Measurements from ENCODE around the gene MAVS. TPM values are rescaled to one million over a fixed set of nuclear protein-coding genes. Genes with fewer than 3 reads are reported as not detected.

The MAVS gene
- total and polyA plus RNA-seq, 9 of the 15 experiments (the other 6 are each of a cell fraction or from before 2014, with no cell fraction given) = 1.6 to 22.0 (median 11.3) TPM

DNA sequence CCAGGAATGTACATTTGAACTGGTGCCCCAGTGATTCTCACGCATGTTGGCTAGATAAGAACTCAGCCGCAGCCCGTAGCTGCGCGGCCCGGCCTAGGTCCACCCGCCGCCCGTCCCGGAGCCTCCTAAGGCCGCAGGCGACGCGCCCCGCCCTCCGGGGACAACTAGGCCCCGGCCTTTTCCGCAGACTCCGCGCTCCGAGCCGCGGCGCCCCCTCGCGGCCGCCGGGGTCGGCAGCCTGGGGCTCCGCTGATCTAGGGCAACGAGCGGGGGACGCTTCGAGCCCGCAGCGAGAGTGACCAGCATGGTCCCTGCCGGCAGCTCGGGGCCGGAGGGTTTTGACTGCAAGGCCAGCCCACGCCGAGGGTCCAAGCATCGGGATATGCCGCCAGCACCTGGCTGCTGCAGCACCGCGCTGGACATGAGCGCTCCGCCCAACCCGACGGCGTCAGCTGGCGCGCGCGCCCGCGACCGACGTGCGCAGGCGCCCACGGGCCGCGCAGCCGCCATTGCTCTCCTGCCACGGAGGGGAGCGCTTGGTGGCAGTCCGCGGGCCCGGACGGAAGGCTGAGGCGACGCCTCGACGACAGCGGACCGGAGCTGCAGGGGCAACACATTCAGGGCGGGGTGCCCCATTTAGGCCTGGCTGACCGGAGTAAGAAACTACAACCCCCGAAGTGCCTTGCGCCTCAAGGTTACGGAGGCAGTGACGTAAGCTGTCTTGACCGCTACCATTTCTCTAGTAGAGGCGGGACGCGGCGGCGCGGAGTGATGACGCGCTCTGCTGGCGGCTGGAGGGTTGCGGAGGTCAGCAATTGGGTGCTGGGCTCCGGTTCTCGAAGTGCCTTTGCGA, 26.4 kb upstream of the MAVS start, which contains the start of gene AP5S1 (continued):
- TF ChIP-seq, protein P1, sequence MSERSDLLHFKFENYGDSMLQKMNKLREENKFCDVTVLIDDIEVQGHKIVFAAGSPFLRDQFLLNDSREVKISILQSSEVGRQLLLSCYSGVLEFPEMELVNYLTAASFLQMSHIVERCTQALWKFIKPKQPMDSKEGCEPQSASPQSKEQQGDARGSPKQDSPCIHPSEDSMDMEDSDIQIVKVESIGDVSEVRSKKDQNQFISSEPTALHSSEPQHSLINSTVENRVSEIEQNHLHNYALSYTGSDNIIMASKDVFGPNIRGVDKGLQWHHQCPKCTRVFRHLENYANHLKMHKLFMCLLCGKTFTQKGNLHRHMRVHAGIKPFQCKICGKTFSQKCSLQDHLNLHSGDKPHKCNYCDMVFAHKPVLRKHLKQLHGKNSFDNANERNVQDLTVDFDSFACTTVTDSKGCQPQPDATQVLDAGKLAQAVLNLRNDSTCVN (CRISPR knock-in tag; IDR thresholded peaks at IDR 0.05) = 0 out of 2 replicates have a peak, but pooled peaks have one; percentile 39
- TF ChIP-seq POLR2AphosphoS5 (IDR thresholded peaks at IDR 0.05; ENCODE audit: control insufficient read depth, insufficient read depth, low read depth, low read length) (peak; percentile 28), NR2F6 (CRISPR knock-in tag; IDR thresholded peaks at IDR 0.05) (no peak), SRF (CRISPR knock-in tag; IDR thresholded peaks at IDR 0.05) (0 out of 4 replicates have a peak, but pooled peaks of 1 of the 2 experiments have one; percentile 13), ZFX (CRISPR knock-in tag; IDR thresholded peaks at IDR 0.05) (peak; percentile 99), GABPA (tag; conservative IDR thresholded peaks at IDR 0.05; ENCODE audit: low read depth) (peak; percentile 64; the same call in 1 of the 2 replicates), PRMT5 (CRISPR knock-in tag; IDR thresholded peaks at IDR 0.05) (no peak), ZSCAN32 (CRISPR knock-in tag; IDR thresholded peaks at IDR 0.05) (no peak), NR2C1 (IDR thresholded peaks at IDR 0.05) (peak; percentile 93), NR2C1 (tag; IDR thresholded peaks at IDR 0.05) (peak; percentile 96), DACH1 (IDR thresholded peaks at IDR 0.05; ENCODE audit: partially characterized antibody) (peak; percentile 53), HNRNPL (IDR thresholded peaks at IDR 0.05; ENCODE audit: low read depth, low read length) (no peak), RFX5 (IDR thresholded peaks at IDR 0.05; ENCODE audit: low read depth, low read length) (no peak), HIVEP1 (CRISPR knock-in tag; IDR thresholded peaks at IDR 0.05) (no peak), ZFP36 (IDR thresholded peaks at IDR 0.05; ENCODE audit: low read depth, low read length, partially characterized antibody) (no peak), MXI1 (IDR thresholded peaks at IDR 0.05; ENCODE audit: low read depth, low read length) (no peak), ATF7 (IDR thresholded peaks at IDR 0.05) (peak; percentile 97), NFXL1 (CRISPR knock-in tag; IDR thresholded peaks at IDR 0.05) (no peak), NCOA1 (IDR thresholded peaks at IDR 0.05; ENCODE audit: low read depth) (no peak), ZKSCAN3 (CRISPR knock-in tag; IDR thresholded peaks at IDR 0.05) (no peak)
- TF ChIP-seq, protein P2, sequence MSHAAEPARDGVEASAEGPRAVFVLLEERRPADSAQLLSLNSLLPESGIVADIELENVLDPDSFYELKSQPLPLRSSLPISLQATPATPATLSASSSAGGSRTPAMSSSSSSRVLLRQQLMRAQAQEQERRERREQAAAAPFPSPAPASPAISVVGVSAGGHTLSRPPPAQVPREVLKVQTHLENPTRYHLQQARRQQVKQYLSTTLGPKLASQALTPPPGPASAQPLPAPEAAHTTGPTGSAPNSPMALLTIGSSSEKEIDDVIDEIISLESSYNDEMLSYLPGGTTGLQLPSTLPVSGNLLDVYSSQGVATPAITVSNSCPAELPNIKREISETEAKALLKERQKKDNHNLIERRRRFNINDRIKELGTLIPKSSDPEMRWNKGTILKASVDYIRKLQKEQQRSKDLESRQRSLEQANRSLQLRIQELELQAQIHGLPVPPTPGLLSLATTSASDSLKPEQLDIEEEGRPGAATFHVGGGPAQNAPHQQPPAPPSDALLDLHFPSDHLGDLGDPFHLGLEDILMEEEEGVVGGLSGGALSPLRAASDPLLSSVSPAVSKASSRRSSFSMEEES (CRISPR knock-in tag; IDR thresholded peaks at IDR 0.05) = no peak
- TF ChIP-seq, protein P3, sequence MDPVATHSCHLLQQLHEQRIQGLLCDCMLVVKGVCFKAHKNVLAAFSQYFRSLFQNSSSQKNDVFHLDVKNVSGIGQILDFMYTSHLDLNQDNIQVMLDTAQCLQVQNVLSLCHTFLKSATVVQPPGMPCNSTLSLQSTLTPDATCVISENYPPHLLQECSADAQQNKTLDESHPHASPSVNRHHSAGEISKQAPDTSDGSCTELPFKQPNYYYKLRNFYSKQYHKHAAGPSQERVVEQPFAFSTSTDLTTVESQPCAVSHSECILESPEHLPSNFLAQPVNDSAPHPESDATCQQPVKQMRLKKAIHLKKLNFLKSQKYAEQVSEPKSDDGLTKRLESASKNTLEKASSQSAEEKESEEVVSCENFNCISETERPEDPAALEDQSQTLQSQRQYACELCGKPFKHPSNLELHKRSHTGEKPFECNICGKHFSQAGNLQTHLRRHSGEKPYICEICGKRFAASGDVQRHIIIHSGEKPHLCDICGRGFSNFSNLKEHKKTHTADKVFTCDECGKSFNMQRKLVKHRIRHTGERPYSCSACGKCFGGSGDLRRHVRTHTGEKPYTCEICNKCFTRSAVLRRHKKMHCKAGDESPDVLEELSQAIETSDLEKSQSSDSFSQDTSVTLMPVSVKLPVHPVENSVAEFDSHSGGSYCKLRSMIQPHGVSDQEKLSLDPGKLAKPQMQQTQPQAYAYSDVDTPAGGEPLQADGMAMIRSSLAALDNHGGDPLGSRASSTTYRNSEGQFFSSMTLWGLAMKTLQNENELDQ (CRISPR knock-in tag; IDR thresholded peaks at IDR 0.05; ENCODE audit: borderline replicate concordance) = 0 out of 2 replicates have a peak, but pooled peaks have one; percentile 17
- TF ChIP-seq, protein P4, sequence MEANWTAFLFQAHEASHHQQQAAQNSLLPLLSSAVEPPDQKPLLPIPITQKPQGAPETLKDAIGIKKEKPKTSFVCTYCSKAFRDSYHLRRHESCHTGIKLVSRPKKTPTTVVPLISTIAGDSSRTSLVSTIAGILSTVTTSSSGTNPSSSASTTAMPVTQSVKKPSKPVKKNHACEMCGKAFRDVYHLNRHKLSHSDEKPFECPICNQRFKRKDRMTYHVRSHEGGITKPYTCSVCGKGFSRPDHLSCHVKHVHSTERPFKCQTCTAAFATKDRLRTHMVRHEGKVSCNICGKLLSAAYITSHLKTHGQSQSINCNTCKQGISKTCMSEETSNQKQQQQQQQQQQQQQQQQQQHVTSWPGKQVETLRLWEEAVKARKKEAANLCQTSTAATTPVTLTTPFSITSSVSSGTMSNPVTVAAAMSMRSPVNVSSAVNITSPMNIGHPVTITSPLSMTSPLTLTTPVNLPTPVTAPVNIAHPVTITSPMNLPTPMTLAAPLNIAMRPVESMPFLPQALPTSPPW (CRISPR knock-in tag; IDR thresholded peaks at IDR 0.05) = peak; percentile 77
